AG20443 (cell line): ENCODE results near the gene REC8.

Experiments used
- DNase-seq: peaks from one replicate; pipeline ENCODE4 v3.0.0; 2012; ENCODE audit warnings: low spot score, mixed read lengths

Gene REC8

DNA sequence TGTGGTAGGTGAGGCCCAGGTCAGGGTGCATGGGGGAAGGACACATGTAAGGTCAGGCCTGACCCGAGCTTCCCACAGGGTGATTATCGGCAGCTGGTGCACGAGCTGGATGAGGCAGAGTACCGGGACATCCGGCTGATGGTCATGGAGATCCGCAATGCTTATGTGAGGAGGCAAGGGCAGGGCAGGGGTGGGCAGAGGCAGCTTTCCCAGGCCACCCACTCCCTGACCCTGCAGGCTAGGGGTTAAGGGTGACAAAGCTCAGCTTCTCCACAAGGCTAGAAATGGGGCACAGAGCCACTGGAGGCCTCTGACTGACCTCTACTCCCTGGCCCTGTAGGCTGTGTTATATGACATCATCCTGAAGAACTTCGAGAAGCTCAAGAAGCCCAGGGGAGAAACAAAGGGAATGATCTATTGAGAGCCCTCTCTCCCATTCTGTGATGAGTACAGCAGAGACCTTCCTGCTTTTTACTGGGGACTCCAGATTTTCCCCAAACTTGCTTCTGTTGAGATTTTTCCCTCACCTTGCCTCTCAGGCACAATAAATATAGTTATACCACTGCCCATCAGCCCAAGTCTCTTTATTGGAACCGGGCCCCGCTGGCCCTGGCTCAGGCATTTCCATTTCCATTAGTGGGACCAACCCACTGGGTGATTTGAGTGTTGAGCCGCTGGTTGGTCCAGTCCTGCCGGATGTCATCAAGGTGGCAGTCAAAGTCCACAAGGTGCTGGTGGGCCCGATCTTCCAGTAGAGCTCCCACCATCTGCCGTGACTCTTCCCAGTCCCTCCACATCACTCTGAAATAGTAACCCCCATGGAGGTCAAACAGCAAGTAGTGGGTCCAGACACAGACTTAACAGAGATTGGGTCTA, 33.2 kb upstream of the REC8 start:
- no peak for DNase-seq

DNA sequence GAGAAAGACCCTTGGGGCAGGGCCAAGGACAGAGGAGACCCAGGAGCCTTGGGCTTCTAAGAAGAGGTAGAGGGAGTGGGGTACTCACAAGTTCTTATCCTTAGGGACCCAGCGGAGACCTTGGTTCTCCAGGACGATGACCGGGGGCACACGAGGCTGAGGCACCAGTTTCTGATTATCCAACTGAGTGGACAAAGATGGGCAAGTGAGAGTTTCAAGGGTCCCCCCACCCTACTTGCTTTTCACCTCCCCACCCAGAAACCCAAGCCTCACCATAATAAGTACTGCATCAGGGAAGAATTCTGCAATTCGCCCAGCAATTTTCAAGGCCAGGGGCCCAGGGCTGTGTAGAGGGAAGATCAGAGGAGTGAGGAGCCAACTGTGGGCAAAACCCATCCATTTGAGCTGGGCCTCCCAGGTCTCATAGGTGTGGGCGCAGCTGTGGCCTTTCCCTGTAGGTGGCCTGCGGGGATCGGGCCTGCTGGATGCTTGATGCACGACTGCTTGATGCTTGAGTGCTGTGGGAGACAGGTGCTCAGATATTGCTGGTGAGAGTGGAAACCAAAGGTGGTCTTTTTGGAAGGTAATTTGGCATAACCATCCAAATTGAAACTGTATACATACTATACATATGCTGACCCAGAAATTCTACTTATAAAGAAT, 32.5 kb upstream of the REC8 start:
- no peak for DNase-seq

DNA sequence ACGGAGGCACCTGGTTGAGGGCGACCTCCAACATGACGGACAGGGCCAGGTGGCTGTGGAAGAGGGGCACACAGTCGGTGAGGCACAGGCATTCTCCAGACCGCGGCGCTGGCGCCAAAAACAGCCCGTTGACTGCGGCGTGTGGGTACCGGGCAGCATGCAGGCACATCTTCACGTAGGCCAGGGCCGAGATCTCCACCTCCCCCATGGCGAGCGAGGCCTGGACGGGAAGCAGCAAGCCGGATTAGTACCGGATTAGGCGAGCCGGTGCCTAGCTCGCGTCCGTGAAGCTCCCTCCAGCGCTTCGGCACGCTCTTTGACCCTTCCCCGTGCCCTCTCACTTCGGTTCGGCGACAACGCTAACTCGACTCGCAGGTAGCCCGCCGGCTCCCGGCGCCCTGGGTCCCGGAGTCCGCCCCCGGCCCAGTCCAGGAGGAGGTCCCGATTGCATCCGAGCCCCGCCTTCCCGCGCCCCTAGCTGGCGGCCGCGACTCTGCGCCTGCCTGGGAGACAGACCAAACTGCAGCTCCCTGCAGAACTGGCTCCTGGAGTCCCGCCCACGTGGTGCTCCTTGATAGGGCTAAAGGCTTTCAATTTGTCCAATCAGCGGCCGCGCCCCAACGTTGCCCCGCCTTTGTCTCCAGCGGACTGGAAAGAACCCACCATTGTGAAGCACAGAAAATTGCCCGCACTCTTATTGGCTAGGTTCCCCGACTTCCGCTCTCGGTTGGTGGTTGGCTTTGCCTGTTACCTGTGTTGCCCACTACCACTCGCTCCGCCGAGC, 30.6 kb upstream of the REC8 start, which contains the start of gene EMC9:
TSS of gene EMC9 (minus strand) at position 495 of the 784 bp plus-strand sequence. CDS start at position 208, 287 bp downstream.
- DNase-seq = peak; percentile 96

DNA sequence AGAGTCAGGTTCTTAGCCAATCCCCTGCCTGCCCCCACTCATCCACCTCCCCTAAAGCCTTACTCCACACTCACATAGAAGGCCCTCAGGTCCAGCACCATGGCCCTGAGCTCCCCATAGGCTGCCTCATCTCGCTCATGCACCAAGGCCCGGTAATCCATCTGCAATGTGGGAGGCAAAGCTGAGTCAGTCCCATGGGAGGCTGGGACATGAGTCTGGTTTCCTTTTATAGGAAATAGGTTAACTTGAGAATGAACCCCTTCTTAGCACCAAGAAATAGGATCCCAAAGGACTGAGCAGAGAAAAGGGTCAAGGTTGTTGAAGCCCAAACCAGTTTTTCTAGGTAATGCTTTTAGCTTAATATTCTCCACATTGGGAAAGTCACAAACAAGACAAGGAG, 28.4 kb upstream of the REC8 start:
- no peak for DNase-seq

DNA sequence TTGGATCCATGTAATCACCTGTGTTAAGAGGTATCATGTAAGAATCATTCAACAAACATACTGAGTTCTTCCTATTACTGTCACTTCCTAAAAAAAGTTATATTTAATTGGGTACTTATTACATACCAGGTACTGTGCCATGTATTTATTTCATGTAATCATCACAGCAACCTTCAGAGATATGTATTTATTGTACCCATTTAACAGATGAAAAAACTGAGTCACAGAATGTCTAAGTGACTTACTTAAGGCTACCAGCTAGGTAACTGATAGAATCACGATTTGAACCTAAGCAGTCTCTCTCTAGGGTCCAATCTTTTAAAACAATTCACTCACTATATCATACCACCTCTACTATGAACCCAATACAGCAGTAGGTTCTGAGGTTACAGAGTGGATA, 27.4 kb upstream of the REC8 start:
- DNase-seq = no peak

DNA sequence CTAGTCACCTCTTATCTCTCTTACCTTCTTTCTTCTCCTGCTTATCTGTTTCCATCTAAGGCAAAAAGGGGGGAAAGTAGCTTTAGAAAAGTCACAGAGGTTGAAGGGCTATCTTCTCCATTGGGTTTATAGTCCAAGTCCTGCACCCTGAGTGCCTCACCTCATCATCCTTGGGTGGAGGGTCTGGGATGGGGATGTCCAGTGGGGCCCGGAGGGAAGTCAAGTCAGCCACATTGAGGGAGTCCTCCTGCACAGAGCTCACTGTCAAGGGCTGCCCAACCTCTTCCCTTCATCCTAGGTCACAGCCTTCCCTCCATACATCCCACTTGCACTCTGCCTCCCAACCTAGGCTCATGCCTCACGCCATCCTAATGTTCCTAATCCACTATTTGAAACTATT, 26.7 kb upstream of the REC8 start:
- DNase-seq = no peak

DNA sequence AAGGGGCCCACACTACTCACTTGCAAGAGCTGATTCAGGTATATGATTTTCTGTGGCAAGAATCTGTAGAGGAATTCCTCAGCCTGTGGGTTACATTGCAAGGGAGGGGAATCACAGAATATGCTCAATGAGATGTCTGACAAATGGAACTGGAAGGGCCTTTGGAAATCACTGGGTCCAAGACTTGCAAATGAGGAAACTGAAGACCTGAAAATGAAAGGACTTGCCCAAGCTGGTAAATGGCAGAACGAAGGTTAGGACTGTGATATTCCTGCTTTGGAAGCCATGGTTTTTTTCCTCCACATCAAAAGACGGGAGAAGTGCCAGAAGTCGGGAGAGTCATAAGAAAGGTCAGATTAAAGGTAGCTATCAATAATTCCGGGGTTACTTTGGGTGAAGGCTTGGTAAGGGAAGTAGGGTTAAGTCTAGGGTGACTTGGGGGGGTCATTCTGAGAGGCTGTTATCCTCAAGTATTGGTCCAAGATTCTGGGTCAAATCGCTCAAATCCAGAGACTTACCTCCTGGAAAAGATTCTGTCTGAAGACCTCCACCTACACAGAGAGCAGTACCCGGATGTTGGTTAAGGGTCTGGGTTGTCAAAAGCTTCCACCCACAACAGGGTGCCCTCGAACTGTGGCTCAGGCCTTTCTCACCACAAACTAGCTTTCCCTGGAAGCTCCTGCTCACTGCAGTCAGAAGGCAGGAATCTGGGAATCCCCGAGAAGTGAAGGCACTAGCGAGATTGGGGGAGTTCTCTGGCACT, 26.0 kb upstream of the REC8 start:
- DNase-seq = no peak

DNA sequence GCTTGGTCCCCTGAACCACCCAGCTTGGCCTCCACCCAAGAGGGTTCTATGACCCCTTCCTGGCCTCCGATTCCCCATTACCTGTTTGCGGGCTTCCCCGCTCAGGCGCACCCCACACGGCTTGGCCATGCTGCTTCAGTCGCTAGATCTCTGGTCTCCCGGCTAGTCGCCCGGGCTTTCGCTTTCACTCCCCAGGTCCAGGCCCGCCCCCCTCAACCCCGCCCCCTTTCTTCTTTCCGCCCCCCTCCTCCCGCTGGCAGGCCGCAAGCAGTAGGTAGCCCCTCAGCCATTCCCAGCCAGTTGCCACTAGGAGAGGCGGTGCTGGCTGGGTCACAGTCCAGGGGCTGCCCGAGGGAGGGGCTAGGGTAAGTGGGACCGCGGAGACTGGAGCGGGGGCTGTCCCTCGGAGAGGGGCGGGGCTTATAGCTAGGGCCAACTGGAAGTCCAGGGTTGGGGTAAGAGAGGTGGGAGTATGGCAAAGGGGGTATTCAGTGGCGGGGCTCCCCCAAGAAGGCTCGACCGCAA, 25.4 kb upstream of the REC8 start, which contains the start of gene PSME2:
TSS of gene PSME2 (minus strand) at position 158 of the 525 bp plus-strand sequence. CDS start at position 129, 29 bp downstream.
- peak; percentile 94 for DNase-seq

DNA sequence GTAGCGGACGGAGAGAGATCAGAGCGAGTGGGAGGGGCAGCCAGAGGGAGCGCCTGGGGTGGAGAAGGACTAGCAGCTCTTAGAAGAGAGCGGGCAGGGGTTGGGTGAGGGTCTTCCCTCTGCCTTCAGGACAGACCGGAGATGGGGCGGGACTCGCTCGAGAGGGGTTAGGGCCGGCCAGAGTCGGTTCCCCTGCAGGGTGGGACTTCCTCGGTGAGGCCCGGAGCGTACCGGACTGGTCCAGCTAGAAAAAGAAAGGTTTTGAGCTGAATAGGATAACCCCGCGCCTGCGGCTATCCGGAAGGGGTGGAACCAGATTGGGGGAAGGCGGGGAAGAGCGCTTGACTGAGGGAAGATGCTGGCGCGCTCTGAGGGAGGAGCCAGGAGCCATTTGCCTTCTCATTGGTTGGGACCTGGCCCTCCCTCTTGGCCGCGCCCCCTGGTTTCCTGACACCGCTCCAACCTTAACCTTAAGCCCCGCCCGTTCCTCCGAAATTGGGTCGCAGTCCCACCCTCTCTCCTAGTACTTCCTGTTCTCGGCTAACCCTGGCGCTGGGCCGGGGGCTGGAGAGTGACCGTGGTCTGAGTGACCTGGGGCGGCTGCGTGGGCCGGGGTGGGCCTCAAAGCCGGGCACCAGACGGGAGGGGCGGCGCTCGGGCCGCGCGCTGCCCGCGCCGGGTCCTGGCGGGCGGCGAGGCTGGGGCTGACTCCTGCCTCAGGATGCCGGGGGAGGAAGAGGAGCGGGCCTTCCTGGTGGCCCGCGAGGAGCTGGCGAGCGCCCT, 24.7 kb upstream of the REC8 start, which contains the start of gene RNF31:
TSS of gene RNF31 (plus strand) at position 521 of the 783 bp plus-strand sequence. CDS start at position 722, 201 bp downstream.
- DNase-seq = peak; percentile 97

DNA sequence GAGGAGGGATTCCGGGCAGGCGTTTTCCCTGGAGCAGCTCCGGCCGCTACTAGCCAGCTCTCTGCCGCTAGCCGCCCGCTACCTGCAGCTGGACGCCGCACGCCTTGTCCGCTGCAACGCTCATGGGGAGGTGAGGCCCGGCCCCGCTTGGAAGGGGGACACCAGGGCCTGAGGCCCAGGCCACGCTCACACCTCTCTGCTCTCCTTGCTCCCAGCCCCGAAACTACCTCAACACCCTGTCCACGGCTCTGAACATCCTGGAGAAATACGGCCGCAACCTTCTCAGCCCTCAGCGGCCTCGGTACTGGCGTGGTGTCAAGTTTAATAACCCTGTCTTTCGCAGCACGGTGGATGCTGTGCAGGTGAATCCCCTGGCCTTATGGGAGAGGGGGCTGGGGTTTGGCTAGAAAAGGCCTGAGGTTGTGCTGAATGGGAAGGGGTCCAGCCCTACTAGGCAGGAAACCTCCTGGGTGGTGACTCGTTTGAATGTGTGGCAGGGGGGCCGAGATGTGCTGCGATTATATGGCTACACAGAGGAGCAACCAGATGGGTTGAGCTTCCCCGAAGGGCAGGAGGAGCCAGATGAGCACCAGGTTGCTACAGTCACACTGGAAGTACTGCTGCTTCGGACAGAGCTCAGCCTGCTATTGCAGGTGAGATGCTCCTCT, 24.0 kb upstream of the REC8 start:
- no peak for DNase-seq

DNA sequence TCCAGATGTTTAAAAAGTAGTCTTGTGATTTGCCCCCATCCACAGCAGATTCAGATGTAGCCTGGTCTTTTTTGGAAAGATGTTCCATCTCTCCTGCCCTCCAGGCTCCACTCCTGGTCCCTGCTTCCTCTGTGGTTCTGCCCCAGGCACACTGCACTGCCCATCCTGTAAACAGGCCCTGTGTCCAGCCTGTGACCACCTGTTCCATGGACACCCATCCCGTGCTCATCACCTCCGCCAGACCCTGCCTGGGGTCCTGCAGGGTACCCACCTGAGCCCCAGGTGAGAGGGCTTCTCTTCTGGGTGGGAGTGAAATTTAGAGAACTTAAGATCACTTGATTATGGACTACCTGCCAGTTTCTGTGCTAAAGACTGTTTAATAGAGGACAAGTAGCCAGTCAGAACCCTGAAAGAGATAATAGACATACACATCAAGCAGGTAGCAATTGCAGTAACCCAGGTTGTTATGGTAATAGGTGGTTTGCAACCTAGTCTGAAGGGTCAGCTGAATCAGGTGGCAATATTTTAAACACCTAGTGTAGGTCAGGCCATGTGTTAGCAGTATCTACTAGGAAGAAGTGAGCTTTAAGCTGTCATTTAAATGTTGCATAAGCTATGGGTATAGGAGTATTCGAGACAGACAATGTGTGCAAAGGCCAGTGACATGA, 22.4 kb upstream of the REC8 start:
- DNase-seq = no peak

DNA sequence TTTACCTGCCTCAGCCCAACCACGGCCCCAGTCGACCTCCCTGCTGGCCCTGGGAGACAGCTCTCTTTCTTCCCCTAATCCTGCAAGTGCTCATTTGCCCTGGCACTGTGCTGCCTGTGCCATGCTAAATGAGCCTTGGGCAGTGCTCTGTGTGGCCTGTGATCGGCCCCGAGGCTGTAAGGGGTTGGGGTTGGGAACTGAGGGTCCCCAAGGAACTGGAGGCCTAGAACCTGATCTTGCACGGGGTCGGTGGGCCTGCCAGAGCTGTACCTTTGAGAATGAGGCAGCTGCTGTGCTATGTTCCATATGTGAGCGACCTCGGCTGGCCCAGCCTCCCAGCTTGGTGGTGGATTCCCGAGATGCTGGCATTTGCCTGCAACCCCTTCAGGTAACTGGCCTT, 21.8 kb upstream of the REC8 start:
- no peak for DNase-seq

DNA sequence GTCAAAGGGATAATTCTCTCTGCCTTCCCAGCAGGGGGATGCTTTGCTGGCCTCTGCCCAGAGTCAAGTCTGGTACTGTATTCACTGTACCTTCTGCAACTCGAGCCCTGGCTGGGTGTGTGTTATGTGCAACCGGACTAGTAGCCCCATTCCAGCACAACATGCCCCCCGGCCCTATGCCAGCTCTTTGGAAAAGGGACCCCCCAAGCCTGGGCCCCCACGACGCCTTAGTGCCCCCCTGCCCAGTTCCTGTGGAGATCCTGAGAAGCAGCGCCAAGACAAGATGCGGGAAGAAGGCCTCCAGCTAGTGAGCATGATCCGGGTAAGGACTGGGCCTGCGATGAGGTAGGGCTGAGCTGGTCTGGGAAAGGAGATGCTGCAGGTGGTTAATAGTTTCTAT, 21.3 kb upstream of the REC8 start:
- no peak for DNase-seq

DNA sequence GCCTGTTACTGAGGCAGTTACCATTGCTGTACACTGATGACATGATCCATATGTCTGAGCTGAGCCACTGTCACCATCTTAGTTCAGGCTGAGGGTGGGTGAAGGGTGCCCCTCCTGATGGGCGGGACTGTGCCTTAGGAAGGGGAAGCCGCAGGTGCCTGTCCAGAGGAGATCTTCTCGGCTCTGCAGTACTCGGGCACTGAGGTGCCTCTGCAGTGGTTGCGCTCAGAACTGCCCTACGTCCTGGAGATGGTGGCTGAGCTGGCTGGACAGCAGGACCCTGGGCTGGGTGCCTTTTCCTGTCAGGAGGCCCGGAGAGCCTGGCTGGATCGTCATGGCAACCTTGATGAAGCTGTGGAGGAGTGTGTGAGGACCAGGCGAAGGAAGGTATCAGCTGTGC, 20.9 kb upstream of the REC8 start:
- DNase-seq = no peak

DNA sequence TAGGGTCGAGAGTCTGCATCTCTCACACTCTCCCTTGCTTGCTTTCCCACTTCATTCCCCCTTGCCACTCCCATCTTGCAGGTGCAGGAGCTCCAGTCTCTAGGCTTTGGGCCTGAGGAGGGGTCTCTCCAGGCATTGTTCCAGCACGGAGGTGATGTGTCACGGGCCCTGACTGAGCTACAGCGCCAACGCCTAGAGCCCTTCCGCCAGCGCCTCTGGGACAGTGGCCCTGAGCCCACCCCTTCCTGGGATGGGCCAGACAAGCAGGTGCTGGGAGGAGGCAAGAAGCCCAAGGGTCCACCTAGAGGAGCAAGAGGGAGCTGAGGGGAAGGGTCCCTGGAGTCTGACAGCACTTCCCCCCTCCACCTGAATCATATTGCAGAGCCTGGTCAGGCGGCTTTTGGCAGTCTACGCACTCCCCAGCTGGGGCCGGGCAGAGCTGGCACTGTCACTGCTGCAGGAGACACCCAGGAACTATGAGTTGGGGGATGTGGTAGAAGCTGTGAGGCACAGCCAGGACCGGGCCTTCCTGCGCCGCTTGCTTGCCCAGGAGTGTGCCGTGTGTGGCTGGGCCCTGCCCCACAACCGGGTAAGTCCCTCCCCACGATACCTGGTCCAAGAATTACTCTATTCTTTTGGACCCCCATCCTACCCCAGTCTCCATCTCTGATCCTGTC, 20.3 kb upstream of the REC8 start:
- no peak for DNase-seq

DNA sequence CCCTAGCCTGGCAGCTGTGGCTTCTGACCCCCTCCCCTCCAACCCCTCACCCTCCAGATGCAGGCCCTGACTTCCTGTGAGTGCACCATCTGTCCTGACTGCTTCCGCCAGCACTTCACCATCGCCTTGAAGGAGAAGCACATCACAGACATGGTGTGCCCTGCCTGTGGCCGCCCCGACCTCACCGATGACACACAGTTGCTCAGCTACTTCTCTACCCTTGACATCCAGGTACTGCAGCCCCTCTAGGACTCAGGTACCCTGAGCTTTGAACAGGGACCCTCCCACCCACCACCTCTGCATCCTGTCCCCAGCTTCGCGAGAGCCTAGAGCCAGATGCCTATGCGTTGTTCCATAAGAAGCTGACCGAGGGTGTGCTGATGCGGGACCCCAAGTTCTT, 16.8 kb upstream of the REC8 start:
- no peak for DNase-seq

DNA sequence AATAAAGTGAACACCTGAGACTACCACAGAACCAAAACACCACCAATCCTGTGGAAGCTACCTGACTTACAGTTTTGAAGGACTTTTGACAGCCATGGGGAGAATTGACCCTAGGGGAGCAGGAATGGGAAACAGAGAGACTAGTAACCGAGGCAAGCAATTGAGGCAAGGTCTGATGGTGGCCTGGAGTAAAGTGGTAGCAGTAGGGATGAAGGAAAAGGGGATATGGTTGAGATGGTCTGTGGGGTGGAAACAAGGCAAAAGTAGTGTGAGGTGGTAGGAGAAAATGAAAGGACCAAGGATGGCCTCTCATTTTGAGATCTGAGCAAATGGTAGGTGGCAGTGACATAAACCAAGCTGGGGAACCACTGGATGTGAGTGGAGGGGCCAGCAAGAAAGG, 15.0 kb upstream of the REC8 start:
- DNase-seq = no peak

DNA sequence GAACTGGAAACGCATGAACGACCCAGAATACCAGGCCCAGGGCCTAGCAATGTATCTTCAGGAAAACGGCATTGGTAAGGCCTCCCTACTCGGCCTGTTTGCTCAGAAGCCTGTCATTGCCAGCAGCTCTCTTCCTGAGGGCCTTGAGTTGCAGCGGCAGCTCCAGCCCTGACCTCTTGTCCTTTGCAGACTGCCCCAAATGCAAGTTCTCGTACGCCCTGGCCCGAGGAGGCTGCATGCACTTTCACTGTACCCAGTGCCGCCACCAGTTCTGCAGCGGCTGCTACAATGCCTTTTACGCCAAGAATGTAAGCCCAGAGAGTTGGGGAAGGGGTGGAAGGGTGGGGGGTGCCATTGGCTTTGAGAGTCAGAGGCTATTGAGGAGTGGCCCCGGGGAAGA, 14.5 kb upstream of the REC8 start:
- DNase-seq = no peak
